Measurements from ENCODE around the gene ASB18. TPM values are rescaled to one million over a fixed set of nuclear protein-coding genes. Genes with fewer than 3 reads are reported as not detected.

Gene ASB18
- total RNA-seq, 4 donors from 2014 or later: not detected

DNA sequence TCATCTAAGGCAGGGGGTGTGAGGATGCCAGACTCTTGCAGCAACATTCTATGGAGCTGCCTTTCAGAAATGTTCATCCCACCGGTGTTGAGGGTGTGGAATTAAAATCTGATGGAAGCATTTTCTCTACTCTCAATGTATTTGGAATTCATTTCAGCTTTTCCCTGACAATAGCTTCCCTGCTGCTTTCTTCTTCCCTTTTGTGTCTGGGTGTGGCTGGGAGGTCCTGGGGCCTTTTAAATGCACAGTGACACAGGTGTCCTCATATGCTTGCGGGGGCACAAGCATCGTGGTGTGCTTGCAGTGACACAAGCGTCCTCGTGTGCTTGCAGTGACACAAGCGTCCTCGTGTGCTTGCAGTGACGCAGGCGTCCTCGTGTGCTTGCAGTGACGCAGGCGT lies 43.4 kb upstream of the ASB18 start:
- 83 to 86% methylated on average over 12 of the region's 12 CpGs for WGBS, 2 donors
- DNase-seq: no peak
- Histone ChIP-seq H3K36me3 (no peaks in the 10 kb centered on the region), H3K4me3 (replicated peaks in 1 of 3) (no peak overlapping the region), H3K27me3 (no peaks in the 10 kb centered on the region), H3K27ac (no peak overlapping the region), H3K9me3 (no peaks in the 10 kb centered on the region), H3K4me1 (no peaks in the 10 kb centered on the region)
- intact Hi-C loops (cut with DNase I): no loop called here
- TF ChIP-seq, protein P1, sequence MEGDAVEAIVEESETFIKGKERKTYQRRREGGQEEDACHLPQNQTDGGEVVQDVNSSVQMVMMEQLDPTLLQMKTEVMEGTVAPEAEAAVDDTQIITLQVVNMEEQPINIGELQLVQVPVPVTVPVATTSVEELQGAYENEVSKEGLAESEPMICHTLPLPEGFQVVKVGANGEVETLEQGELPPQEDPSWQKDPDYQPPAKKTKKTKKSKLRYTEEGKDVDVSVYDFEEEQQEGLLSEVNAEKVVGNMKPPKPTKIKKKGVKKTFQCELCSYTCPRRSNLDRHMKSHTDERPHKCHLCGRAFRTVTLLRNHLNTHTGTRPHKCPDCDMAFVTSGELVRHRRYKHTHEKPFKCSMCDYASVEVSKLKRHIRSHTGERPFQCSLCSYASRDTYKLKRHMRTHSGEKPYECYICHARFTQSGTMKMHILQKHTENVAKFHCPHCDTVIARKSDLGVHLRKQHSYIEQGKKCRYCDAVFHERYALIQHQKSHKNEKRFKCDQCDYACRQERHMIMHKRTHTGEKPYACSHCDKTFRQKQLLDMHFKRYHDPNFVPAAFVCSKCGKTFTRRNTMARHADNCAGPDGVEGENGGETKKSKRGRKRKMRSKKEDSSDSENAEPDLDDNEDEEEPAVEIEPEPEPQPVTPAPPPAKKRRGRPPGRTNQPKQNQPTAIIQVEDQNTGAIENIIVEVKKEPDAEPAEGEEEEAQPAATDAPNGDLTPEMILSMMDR (IDR thresholded peaks at IDR 0.05): no peak
- no peak for TF ChIP-seq POLR2A (IDR thresholded peaks at IDR 0.05)

DNA sequence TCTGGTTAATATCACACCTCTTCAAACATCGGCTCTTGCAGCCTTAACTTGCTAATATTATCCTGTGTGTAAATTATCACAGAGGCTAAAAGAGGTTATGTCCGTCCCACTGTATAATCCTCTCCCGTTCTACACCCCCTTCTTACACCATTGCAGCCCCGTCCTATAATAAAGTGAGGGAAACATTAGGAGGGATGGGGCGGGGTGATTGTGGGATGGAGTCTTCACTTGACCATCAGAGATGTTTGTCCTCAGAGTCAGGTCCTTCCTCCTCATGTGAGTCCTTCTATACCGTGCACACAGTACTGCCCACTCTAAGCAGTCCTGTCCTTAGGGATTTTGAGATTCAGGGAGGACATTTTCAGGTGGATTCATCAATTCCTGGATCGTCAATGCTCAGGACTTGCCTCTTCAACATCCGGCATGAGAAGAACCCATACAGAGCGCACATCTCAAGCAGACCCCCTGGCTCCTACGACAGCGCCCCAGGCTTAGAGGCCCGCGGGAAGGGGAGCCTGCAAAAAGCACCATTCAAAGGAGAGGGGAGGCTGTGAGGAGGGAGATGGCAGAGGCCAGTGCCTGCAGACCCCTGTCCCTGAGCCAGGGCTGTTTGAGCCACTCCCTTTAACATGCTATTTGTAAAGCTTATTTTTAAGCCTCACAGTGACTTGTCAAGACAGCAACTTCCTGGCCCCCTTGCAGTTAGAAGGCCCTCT lies 42.8 kb upstream of the ASB18 start:
- WGBS, 2 donors: 77 to 79% methylated on average over 9 to 13 of the region's 13 CpGs
- no peak overlapping the region for H3K27ac ChIP-seq

DNA sequence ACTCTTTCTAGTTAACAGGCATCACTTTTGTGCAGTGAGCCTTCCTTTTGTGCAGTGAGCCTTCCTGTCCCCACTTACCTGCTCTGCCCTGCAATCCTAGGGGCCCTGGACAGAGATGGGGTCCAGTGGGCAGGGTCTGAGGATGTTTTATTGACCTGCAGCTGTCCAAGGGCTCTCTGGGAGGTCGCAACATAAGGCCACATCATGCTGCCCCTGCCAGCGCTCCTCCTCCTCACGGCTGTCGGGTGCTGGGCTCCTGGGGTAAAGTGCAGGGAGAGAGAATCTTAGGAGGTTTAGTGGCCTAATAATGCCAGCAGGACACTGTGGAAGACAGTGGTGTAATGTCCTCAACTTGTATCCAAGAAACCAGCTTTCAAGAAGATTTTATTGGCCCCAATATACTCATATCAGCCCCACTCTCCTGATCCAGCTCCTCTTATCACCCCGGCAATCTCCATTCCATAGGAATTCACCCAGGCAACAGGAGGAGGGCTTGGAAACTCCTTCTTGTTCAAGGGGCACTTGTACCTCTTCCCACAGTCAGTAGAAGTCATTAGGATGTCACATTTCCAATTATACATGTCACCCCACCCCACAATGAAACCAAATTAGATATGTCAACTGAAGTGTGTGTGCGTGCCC lies 41.9 kb upstream of the ASB18 start:
- Histone ChIP-seq H3K36me3 (no peaks in the 10 kb centered on the region), H3K4me3 (replicated peaks in 1 of 3) (no peak overlapping the region), H3K9me3 (no peaks in the 10 kb centered on the region), H3K4me1 (no peaks in the 10 kb centered on the region), H3K27ac (no peak overlapping the region), H3K27me3 (no peaks in the 10 kb centered on the region)
- TF ChIP-seq POLR2A (IDR thresholded peaks at IDR 0.05): no peak
- TF ChIP-seq, protein P1 (IDR thresholded peaks at IDR 0.05): no peak
- intact Hi-C loops (cut with DNase I): no loop called here
- DNase-seq: no peak
- 71 to 82% methylated on average over 6 of the region's 6 CpGs for WGBS, 2 donors

More for the DNA sequence above, 42.8 kb upstream of the ASB18 start:
- Histone ChIP-seq H3K4me3 (replicated peaks in 1 of 3) (no peak overlapping the region), H3K9me3 (no peaks in the 10 kb centered on the region), H3K36me3 (no peaks in the 10 kb centered on the region), H3K27me3 (no peaks in the 10 kb centered on the region), H3K4me1 (no peaks in the 10 kb centered on the region)
- no peak for DNase-seq
- TF ChIP-seq, protein P1 (IDR thresholded peaks at IDR 0.05): no peak
- TF ChIP-seq POLR2A (IDR thresholded peaks at IDR 0.05): no peak
- intact Hi-C loops (cut with DNase I): no loop called here

DNA sequence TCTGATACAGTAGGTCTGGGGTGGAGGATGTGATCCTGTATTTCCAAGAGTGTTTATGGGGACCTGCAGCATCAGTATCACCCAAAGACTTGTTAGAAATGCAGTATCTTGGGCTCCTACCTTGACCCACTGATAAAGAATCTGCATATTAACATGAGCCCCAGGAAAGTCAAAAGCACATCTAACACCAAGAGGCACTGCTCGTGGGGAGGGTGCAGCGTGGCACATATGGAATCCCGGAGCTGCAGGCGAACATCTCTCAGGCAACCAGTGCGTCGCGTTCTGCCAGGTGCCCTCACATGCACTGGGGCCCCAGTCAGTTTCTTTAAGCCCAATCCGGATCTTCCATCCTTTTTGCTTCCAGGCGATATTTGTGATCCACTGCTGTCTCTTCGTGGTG lies 41.3 kb upstream of the ASB18 start:
- no peaks in the 10 kb centered on the region for H3K4me1 ChIP-seq
- WGBS, 2 donors: 89 to 94% methylated on average over 10 of the region's 10 CpGs
- H3K27ac ChIP-seq: no peak overlapping the region
- H3K9me3 ChIP-seq: no peaks in the 10 kb centered on the region
- DNase-seq: no peak
- no peaks in the 10 kb centered on the region for H3K27me3 ChIP-seq
- TF ChIP-seq POLR2A (IDR thresholded peaks at IDR 0.05): no peak
- TF ChIP-seq, protein P1 (IDR thresholded peaks at IDR 0.05): no peak
- no peak overlapping the region for H3K4me3 ChIP-seq (replicated peaks in 1 of 3)
- no peaks in the 10 kb centered on the region for H3K36me3 ChIP-seq
- intact Hi-C loops (cut with DNase I): no loop called here

DNA sequence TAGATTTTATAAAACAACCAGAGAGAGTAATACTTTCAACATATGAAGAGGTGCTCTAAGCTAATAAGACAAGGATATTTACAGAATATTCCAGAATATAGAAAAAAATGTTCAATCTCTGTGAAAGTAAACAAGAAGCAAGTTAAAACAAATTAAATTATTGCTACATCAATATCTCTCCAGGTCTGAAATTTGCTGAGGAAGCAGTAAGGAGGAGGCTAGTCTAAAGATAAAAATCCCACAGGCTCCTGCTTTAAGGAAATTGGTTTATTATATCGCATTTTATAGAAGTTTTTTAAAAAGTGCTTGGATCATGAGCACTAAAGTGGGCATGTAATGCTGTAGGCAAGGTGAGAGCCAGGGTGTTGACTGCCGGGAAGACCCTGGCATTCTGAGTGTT lies 39.7 kb upstream of the ASB18 start:
- H3K27ac ChIP-seq: no peak overlapping the region
- no peaks in the 10 kb centered on the region for H3K9me3 ChIP-seq
- intact Hi-C loops (cut with DNase I): no loop called here

More for the DNA sequence above, 39.7 kb upstream of the ASB18 start:
- Histone ChIP-seq H3K4me1 (no peaks in the 10 kb centered on the region), H3K27me3 (no peaks in the 10 kb centered on the region), H3K4me3 (replicated peaks in 1 of 3) (no peak overlapping the region), H3K36me3 (no peaks in the 10 kb centered on the region)
- WGBS, 2 donors: 81 to 85% methylated on average over 2 of the region's 2 CpGs
- TF ChIP-seq POLR2A (IDR thresholded peaks at IDR 0.05): no peak
- TF ChIP-seq, protein P1 (IDR thresholded peaks at IDR 0.05): no peak
- no peak for DNase-seq
